Endometrial microvascular endothelial cells (primary cell): ENCODE measurements around the gene ITFG1. TPM values are rescaled to one million over a fixed set of nuclear protein-coding genes. Genes with fewer than 3 reads are reported as not detected.
"Not testable (repeated sequence)": the region's sequence is repeated elsewhere in the genome, so short reads cannot be mapped to it uniquely, and the experiment has no call there.

Experiments
- in situ Hi-C: cut with HindIII; loops from 2 replicates; pipeline ENCODE4 v1.10.0; 2017; ENCODE audit warnings: low sequenced_read_pairs, low pct_unique_long_range_greater_than_20kb; ENCODE audit errors: inconsistent ontology term
- total RNA-seq: library from RNA; depleted of rRNA; stranded (reverse); fragments of >200 nt; gene quantifications from one replicate; pipeline ENCODE4 v1.2.3, GENCODE V29; 2015; ENCODE audit errors: inconsistent ontology term

ITFG1 gene
- total RNA-seq, 1 donor from 2014 or later = 44.6 TPM

- in situ Hi-C loops = no loop called here
Measured at GRCh38 chr16:47476654-47477345, 15.9 kb upstream of the ITFG1 start.

- in situ Hi-C loops = no loop called here
Measured at GRCh38 chr16:47475786-47476185, 14.9 kb upstream of the ITFG1 start.

GRCh38 chr16:47473792-47474191 lies 12.9 kb upstream of the ITFG1 start:
- in situ Hi-C loops = no loop called here

- in situ Hi-C loops = not testable (repeated sequence)
Measured at GRCh38 chr16:47473004-47473403, 12.1 kb upstream of the ITFG1 start.

- in situ Hi-C loops = no loop called here
Measured at GRCh38 chr16:47470810-47471209, 9.9 kb upstream of the ITFG1 start.

GRCh38 chr16:47470211-47470610 lies 9.3 kb upstream of the ITFG1 start:
- in situ Hi-C loops = no loop called here

- in situ Hi-C loops = no loop called here
Measured at GRCh38 chr16:47469227-47469626, 8.4 kb upstream of the ITFG1 start.

GRCh38 chr16:47468070-47468689 lies 7.3 kb upstream of the ITFG1 start:
- in situ Hi-C loops = not testable (repeated sequence)

GRCh38 chr16:47467501-47467900 lies 6.6 kb upstream of the ITFG1 start:
- in situ Hi-C loops = no loop called here

GRCh38 chr16:47465919-47466630 lies 5.2 kb upstream of the ITFG1 start:
- in situ Hi-C loops = no loop called here

- in situ Hi-C loops = no loop called here
Measured at GRCh38 chr16:47463771-47464624, 3.1 kb upstream of the ITFG1 start.

GRCh38 chr16:47461598-47462266 lies 869 bp upstream of the ITFG1 start:
- in situ Hi-C loops = no loop called here

GRCh38 chr16:47460359-47460710 lies 528 bp downstream of the ITFG1 start:
- in situ Hi-C loops = no loop called here

GRCh38 chr16:47459603-47460002 lies 1.3 kb downstream of the ITFG1 start:
- in situ Hi-C loops = no loop called here

- in situ Hi-C loops = no loop called here
Measured at GRCh38 chr16:47458331-47458730, 2.5 kb downstream of the ITFG1 start.

- in situ Hi-C loops = no loop called here
Measured at GRCh38 chr16:47449788-47450187, 11.1 kb downstream of the ITFG1 start.

- in situ Hi-C loops = no loop called here
Measured at GRCh38 chr16:47448830-47449575, 11.9 kb downstream of the ITFG1 start.

GRCh38 chr16:47446431-47446830 lies 14.4 kb downstream of the ITFG1 start:
- in situ Hi-C loops = no loop called here
